ENCODE data around the gene PSMD14. TPM values are rescaled to one million over a fixed set of nuclear protein-coding genes. Genes with fewer than 3 reads are reported as not detected.

Gene PSMD14
- total and polyA plus RNA-seq, 2 of the 8 experiments (the other 6 are each of a cell fraction or from before 2014, with no cell fraction given) = 53.9 to 88.7 TPM

DNA sequence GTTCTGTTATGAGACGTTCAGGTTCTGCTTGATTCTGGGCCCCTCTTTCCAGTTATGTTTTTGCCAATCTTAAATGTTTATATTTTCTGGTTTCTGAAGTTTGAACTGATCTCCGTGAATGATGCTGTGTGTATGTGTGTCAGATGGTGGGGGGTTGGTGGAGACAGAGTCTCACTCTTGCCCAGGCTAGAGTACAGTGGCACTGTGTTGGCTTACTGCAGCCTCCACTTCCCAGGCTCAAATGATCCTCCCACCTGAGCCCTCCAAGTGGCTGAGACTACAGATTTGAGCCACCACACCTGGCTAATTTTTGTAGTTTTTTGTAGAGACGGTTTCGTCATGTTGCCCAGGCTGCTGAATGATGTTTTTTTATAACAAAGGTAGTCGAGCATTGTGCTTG is 45.9 kb downstream of the PSMD14 start (continued):
- TF ChIP-seq, protein P1, sequence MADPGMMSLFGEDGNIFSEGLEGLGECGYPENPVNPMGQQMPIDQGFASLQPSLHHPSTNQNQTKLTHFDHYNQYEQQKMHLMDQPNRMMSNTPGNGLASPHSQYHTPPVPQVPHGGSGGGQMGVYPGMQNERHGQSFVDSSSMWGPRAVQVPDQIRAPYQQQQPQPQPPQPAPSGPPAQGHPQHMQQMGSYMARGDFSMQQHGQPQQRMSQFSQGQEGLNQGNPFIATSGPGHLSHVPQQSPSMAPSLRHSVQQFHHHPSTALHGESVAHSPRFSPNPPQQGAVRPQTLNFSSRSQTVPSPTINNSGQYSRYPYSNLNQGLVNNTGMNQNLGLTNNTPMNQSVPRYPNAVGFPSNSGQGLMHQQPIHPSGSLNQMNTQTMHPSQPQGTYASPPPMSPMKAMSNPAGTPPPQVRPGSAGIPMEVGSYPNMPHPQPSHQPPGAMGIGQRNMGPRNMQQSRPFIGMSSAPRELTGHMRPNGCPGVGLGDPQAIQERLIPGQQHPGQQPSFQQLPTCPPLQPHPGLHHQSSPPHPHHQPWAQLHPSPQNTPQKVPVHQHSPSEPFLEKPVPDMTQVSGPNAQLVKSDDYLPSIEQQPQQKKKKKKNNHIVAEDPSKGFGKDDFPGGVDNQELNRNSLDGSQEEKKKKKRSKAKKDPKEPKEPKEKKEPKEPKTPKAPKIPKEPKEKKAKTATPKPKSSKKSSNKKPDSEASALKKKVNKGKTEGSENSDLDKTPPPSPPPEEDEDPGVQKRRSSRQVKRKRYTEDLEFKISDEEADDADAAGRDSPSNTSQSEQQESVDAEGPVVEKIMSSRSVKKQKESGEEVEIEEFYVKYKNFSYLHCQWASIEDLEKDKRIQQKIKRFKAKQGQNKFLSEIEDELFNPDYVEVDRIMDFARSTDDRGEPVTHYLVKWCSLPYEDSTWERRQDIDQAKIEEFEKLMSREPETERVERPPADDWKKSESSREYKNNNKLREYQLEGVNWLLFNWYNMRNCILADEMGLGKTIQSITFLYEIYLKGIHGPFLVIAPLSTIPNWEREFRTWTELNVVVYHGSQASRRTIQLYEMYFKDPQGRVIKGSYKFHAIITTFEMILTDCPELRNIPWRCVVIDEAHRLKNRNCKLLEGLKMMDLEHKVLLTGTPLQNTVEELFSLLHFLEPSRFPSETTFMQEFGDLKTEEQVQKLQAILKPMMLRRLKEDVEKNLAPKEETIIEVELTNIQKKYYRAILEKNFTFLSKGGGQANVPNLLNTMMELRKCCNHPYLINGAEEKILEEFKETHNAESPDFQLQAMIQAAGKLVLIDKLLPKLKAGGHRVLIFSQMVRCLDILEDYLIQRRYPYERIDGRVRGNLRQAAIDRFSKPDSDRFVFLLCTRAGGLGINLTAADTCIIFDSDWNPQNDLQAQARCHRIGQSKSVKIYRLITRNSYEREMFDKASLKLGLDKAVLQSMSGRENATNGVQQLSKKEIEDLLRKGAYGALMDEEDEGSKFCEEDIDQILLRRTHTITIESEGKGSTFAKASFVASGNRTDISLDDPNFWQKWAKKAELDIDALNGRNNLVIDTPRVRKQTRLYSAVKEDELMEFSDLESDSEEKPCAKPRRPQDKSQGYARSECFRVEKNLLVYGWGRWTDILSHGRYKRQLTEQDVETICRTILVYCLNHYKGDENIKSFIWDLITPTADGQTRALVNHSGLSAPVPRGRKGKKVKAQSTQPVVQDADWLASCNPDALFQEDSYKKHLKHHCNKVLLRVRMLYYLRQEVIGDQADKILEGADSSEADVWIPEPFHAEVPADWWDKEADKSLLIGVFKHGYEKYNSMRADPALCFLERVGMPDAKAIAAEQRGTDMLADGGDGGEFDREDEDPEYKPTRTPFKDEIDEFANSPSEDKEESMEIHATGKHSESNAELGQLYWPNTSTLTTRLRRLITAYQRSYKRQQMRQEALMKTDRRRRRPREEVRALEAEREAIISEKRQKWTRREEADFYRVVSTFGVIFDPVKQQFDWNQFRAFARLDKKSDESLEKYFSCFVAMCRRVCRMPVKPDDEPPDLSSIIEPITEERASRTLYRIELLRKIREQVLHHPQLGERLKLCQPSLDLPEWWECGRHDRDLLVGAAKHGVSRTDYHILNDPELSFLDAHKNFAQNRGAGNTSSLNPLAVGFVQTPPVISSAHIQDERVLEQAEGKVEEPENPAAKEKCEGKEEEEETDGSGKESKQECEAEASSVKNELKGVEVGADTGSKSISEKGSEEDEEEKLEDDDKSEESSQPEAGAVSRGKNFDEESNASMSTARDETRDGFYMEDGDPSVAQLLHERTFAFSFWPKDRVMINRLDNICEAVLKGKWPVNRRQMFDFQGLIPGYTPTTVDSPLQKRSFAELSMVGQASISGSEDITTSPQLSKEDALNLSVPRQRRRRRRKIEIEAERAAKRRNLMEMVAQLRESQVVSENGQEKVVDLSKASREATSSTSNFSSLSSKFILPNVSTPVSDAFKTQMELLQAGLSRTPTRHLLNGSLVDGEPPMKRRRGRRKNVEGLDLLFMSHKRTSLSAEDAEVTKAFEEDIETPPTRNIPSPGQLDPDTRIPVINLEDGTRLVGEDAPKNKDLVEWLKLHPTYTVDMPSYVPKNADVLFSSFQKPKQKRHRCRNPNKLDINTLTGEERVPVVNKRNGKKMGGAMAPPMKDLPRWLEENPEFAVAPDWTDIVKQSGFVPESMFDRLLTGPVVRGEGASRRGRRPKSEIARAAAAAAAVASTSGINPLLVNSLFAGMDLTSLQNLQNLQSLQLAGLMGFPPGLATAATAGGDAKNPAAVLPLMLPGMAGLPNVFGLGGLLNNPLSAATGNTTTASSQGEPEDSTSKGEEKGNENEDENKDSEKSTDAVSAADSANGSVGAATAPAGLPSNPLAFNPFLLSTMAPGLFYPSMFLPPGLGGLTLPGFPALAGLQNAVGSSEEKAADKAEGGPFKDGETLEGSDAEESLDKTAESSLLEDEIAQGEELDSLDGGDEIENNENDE (IDR thresholded peaks at IDR 0.05; ENCODE audit: insufficient replicate concordance, low read length) = no peak
- no peak for TF ChIP-seq BACH1 (IDR thresholded peaks at IDR 0.05; ENCODE audit: low read length)
- no peak for TF ChIP-seq SP2 (IDR thresholded peaks at IDR 0.05; ENCODE audit: low read length)
- TF ChIP-seq FOSL1 (IDR thresholded peaks at IDR 0.05; ENCODE audit: insufficient read depth, low read depth, low read length) = no peak
- TF ChIP-seq SIN3A (conservative IDR thresholded peaks at IDR 0.05 in 1 of 2, IDR thresholded peaks at IDR 0.05 in 1 of 2; ENCODE audit: low read depth in 1 of 2, low read length in 2 of 2) = no peak
- TF ChIP-seq HDAC6 (IDR thresholded peaks at IDR 0.05; ENCODE audit: low read depth, low read length) = no peak
- no peak for TF ChIP-seq RFX5 (IDR thresholded peaks at IDR 0.05; ENCODE audit: borderline replicate concordance, low read depth, low read length)
- no peak for TF ChIP-seq TBP (IDR thresholded peaks at IDR 0.05; ENCODE audit: low read depth, low read length)
- no peak for TF ChIP-seq SAP30 (IDR thresholded peaks at IDR 0.05; ENCODE audit: insufficient read depth, insufficient replicate concordance, low read length)
- TF ChIP-seq SIX5 (IDR thresholded peaks at IDR 0.05; ENCODE audit: low read depth, low read length) = no peak

All from H1 (cell line).